Common myeloid progenitor, CD34-positive (primary cell): ENCODE measurements around the gene CNOT2.
A peak's percentile ranks its signal among the peaks of the same experiment; 100 is the strongest.

ENCODE experiments used
- CTCF ChIA-PET: fragments of 350-600 bp; sonication (Branson Sonifier 250); formaldehyde crosslinking; loops from one replicate; lab custom pipeline; 2021; ENCODE audit warnings: antibody characterized with exemption; lab: Charles Lee
- POLR2A ChIA-PET: fragments of 350-600 bp; sonication (Branson Sonifier 250); formaldehyde crosslinking; loops from one replicate; lab custom pipeline; 2021; ENCODE audit warnings: antibody characterized with exemption; lab: Charles Lee
- DNase-seq, 3 donors: peaks; one replicate each; pipeline versions ENCODE4 v3.0.0 to v3.0.0-alpha.2; 2013
- H3K27ac ChIP-seq, 2 experiments: 1 replicate in 1 of 2; 2 replicates in 1 of 2; pipeline ENCODE4 v1.7.0; 2013; ENCODE audit warnings: inconsistent platforms in 2 of 2, low read length in 2 of 2, mild to moderate bottlenecking in 2 of 2, low read depth in 1 of 2, moderate library complexity in 1 of 2; ENCODE audit not compliant: severe bottlenecking in 2 of 2, insufficient read depth in 1 of 2, poor library complexity in 1 of 2
- H3K27me3 ChIP-seq, 5 experiments: replicated peaks in 2 of 5; 1 replicate in 3 of 5; 2 replicates in 2 of 5; pipeline versions ENCODE4 v1.6.1 to v1.7.0; 2013; ENCODE audit warnings: low read length in 4 of 5, mild to moderate bottlenecking in 2 of 5, moderate library complexity in 2 of 5, inconsistent platforms in 1 of 5; ENCODE audit not compliant: insufficient read depth in 5 of 5, control insufficient read depth in 4 of 5
- H3K36me3 ChIP-seq, 4 experiments: 1 replicate in 2 of 4; 2 replicates in 2 of 4; pipeline versions ENCODE4 v1.6.1 to v1.7.0; 2013; ENCODE audit warnings: low read length in 3 of 4, control low read depth in 1 of 4, mild to moderate bottlenecking in 1 of 4; ENCODE audit not compliant: control insufficient read depth in 4 of 4, insufficient read depth in 4 of 4
- H3K4me1 ChIP-seq, 4 experiments: 1 replicate in 3 of 4; 2 replicates in 1 of 4; pipeline versions ENCODE4 v1.6.1 to v1.7.1; 2013; ENCODE audit warnings: low read length in 3 of 4, mild to moderate bottlenecking in 3 of 4, control low read depth in 1 of 4, inconsistent platforms in 1 of 4, moderate library complexity in 1 of 4; ENCODE audit not compliant: control insufficient read depth in 4 of 4, insufficient read depth in 4 of 4; ENCODE audit errors: control extremely low read depth in 1 of 4
- H3K4me3 ChIP-seq, 7 experiments: 1 replicate in 4 of 7; 2 replicates in 3 of 7; pipeline versions ENCODE4 v1.5.1 to v1.7.0; 2013; ENCODE audit warnings: mild to moderate bottlenecking in 7 of 7, low read length in 6 of 7, moderate library complexity in 6 of 7, inconsistent platforms in 2 of 7, low read depth in 2 of 7, control low read depth in 1 of 7; ENCODE audit not compliant: insufficient read depth in 4 of 7, control insufficient read depth in 1 of 7; ENCODE audit errors: extremely low read depth in 1 of 7
- H3K9me3 ChIP-seq, 5 experiments: 1 replicate in 4 of 5; 2 replicates in 1 of 5; pipeline versions ENCODE4 v1.6.1 to v1.7.1; 2013; ENCODE audit warnings: low read length in 4 of 5, mild to moderate bottlenecking in 2 of 5, inconsistent platforms in 1 of 5, low read depth in 1 of 5, moderate library complexity in 1 of 5; ENCODE audit not compliant: control insufficient read depth in 4 of 5, insufficient read depth in 2 of 5; ENCODE audit errors: control extremely low read depth in 1 of 5
- WGBS: methylation state at CpG from one replicate; pipeline ENCODE4 v1.1.5; 2013; ENCODE audit not compliant: insufficient coverage; 5-methylcytosine and 5-hydroxymethylcytosine counted together

CNOT2 gene

DNA sequence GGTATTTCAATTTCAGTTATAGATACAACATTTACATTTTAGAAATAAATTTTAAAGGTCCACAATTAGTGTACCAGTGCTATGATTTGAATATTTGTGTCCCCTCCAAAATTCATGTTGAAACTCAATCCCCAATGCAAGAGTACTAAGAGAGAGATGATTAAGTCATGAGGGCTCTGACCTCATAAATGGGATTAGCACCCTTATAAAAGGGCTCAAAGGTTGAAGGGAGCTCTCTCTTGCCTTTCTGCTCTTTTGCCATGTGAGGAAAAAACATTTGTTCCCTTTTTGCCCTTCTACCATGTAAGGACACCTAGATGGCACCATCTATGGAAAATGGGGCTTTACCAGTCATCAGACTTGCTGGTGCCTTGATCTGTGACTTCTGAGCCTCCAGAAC lies 25.8 kb upstream of the CNOT2 start:
- peaks cover 2 to 17% (median 7%) of the 10 kb centered on the region in 5 experiments for H3K9me3 ChIP-seq
- H3K4me3 ChIP-seq, result no peak overlapping the region
- peaks cover 0 to 5% (median 2%) of the 10 kb centered on the region in 4 experiments for H3K36me3 ChIP-seq
- POLR2A ChIA-PET, result no interaction called here
- DNase-seq, result no peak
- H3K4me1 ChIP-seq, result no peaks in the 10 kb centered on the region
- no peaks in the 10 kb centered on the region for H3K27me3 ChIP-seq
- H3K27ac ChIP-seq, result no peak overlapping the region
- CTCF ChIA-PET, result no interaction called here

GRCh38 chr12:70221626-70222025 lies 21.6 kb upstream of the CNOT2 start:
- H3K9me3 ChIP-seq, result no peaks in the 10 kb centered on the region
- ChIA-PET POLR2A (no interaction called here), CTCF (no interaction called here)
- H3K36me3 ChIP-seq, result peaks cover 0 to 5% (median 0%) of the 10 kb centered on the region in 4 experiments
- H3K27me3 ChIP-seq, result no peaks in the 10 kb centered on the region
- H3K4me1 ChIP-seq, result no peaks in the 10 kb centered on the region
- no peak for DNase-seq
- no peak overlapping the region for H3K27ac ChIP-seq
- no peak overlapping the region for H3K4me3 ChIP-seq

GRCh38 chr12:70227911-70228310 lies 15.3 kb upstream of the CNOT2 start:
- Histone ChIP-seq H3K9me3 (no peaks in the 10 kb centered on the region), H3K4me1 (no peaks in the 10 kb centered on the region), H3K36me3 (no peaks in the 10 kb centered on the region), H3K27ac (no peak overlapping the region), H3K4me3 (no peak overlapping the region), H3K27me3 (no peaks in the 10 kb centered on the region)
- no CpG with 5 or more reads among the region's 2 CpGs for WGBS
- ChIA-PET CTCF (no interaction called here), POLR2A (no interaction called here)
- no peak for DNase-seq

GRCh38 chr12:70230934-70231606 lies 12.2 kb upstream of the CNOT2 start:
- peaks cover 0 to 2% (median 0%) of the 10 kb centered on the region in 5 experiments for H3K9me3 ChIP-seq
- ChIA-PET CTCF (no interaction called here), POLR2A (no interaction called here)
- H3K4me1 ChIP-seq, result no peaks in the 10 kb centered on the region
- no peak overlapping the region for H3K27ac ChIP-seq
- 100% methylated on average over 1 of the region's 2 CpGs for WGBS
- no peaks in the 10 kb centered on the region for H3K27me3 ChIP-seq
- no peaks in the 10 kb centered on the region for H3K36me3 ChIP-seq
- no peak overlapping the region for H3K4me3 ChIP-seq
- no peak for DNase-seq

- WGBS, result 100% methylated on average over 1 of the region's 1 CpG
- Histone ChIP-seq H3K27me3 (no peaks in the 10 kb centered on the region), H3K4me3 (no peak overlapping the region), H3K4me1 (peaks cover 3 to 15% (median 8%) of the 10 kb centered on the region in 4 experiments), H3K9me3 (peaks cover 0 to 4% (median 0%) of the 10 kb centered on the region in 5 experiments), H3K36me3 (peaks cover 12 to 28% (median 18%) of the 10 kb centered on the region in 4 experiments), H3K27ac (no peak overlapping the region)
- DNase-seq, result no peak
- ChIA-PET CTCF (no interaction called here), POLR2A (no interaction called here)
These were observed 6.2 kb upstream of the CNOT2 start for GRCh38 chr12:70236990-70237389.

DNA sequence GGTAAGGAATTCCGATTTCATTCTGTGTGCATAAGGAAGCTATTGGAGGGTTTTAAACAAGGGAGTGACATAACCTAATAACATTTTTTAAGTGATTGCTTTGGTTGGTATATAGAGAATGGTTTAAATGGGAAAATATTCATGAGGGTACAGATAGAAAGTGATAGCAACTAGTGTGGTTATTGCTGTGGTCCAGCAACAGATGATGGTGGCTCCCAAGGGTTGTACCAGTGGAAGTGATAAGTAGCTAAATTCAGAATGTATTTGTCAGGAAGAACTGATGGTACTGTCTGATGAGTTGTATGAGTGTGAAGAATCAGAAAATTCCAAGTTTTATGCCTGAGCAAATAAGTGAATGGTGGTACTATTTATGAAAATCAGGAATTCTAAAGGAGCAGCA lies 2.6 kb upstream of the CNOT2 start:
- Histone ChIP-seq H3K4me3 (no peak overlapping the region), H3K4me1 (peaks cover 14 to 34% (median 26%) of the 10 kb centered on the region in 4 experiments), H3K9me3 (peaks cover 0 to 2% (median 0%) of the 10 kb centered on the region in 5 experiments), H3K27ac (no peak overlapping the region), H3K36me3 (peaks cover 12 to 28% (median 18%) of the 10 kb centered on the region in 4 experiments), H3K27me3 (no peaks in the 10 kb centered on the region)
- POLR2A ChIA-PET, result no interaction called here
- no CpG with 5 or more reads among the region's 1 CpG for WGBS
- DNase-seq, result peak; percentile 20 to 70 (median 64)
- CTCF ChIA-PET, result no interaction called here

DNA sequence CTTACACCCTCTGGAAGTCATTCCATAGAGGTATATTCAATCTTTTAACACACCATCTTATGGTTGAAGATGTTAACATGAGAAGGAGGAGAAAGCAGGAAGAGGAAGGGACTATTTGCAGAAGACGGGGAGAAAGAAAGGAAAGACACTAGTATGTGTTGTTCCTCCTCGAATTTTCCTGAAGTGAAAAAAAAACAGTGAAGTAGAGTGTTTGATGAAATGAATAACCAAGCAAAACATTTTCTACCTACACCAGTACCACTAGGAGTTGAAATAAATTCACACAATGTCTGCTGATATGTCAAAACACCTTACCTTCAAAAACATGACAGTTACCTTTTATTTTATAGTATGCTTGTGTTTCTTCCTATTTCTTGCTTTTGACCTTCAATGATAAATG lies 1.4 kb upstream of the CNOT2 start:
- Histone ChIP-seq H3K4me1 (peaks cover 14 to 43% (median 29%) of the 10 kb centered on the region in 4 experiments), H3K27me3 (no peaks in the 10 kb centered on the region), H3K36me3 (peaks cover 10 to 27% (median 18%) of the 10 kb centered on the region in 4 experiments), H3K9me3 (peaks cover 0 to 2% (median 0%) of the 10 kb centered on the region in 5 experiments), H3K4me3 (peak overlapping the region in 5 of 7 experiments; percentile 79 to 98 (median 92)), H3K27ac (peak overlapping the region; percentile 98 to 99)
- no peak for DNase-seq
- ChIA-PET POLR2A (no interaction called here), CTCF (no interaction called here)
- no CpG with 5 or more reads among the region's 2 CpGs for WGBS
